A549 (cell line): ENCODE measurements around the gene MT1H. TPM values are rescaled to one million over a fixed set of nuclear protein-coding genes. Genes with fewer than 3 reads are reported as not detected.
A peak's percentile ranks its signal among the peaks of the same experiment; 100 is the strongest.
"Not testable (repeated sequence)": the region's sequence is repeated elsewhere in the genome, so short reads cannot be mapped to it uniquely, and the experiment has no call there.

Experiments
- ATAC-seq, 2 experiments: fragments of 200-7000 bp in 1 of 2; fragments of >200 bp in 1 of 2; cut with Nextera tagmentation in 1 of 2; cut with Tn5 transposase in 1 of 2; 3 replicates each; pipeline versions ENCODE4 v1.8.0 to v1.9.1; 2018 to 2020; ENCODE audit warnings: mild to moderate bottlenecking in 1 of 2, moderate library complexity in 1 of 2
- CTCF ChIA-PET: fragments of 300-600 bp; sonication (Branson Sonifier 250); formaldehyde crosslinking; extraction: SDS; loops from one replicate; lab custom pipeline; 2021; ENCODE audit warnings: antibody characterized with exemption, inconsistent platforms; lab: Yijun Ruan, JAX
- POLR2A ChIA-PET: fragments of 350-600 bp; formaldehyde crosslinking; extraction: SDS; loops from one replicate; lab custom pipeline; 2021; ENCODE audit warnings: antibody characterized with exemption, inconsistent platforms; lab: Yijun Ruan, JAX
- DNase-seq, 2 experiments: peaks; one replicate each; pipeline versions ENCODE4 v3.0.0 to v3.0.0-alpha.2; 2011 to 2016; ENCODE audit warnings: low read depth in 1 of 2, low spot score in 1 of 2
- FAIRE-seq: peaks from 2 replicates; lab custom pipeline; 2011; peaks lifted over from hg19 to GRCh38; lab: Jason Lieb, UNC
- H3K27ac ChIP-seq, 2 experiments: fragments of >200 bp; sonication (Bioruptor Twin); formaldehyde crosslinking; 3 replicates each; pipeline ENCODE4 v1.5.1; 2016 to 2017
- H3K4me1 ChIP-seq: fragments of >200 bp; sonication (Bioruptor Twin); formaldehyde crosslinking; 3 replicates; pipeline ENCODE4 v1.6.1; 2016
- H3K4me2 ChIP-seq: fragments of >200 bp; sonication (Bioruptor Twin); formaldehyde crosslinking; 3 replicates; pipeline ENCODE4 v1.6.1; 2016
- H3K4me3 ChIP-seq: fragments of >200 bp; sonication (Bioruptor Twin); formaldehyde crosslinking; 3 replicates; pipeline ENCODE4 v1.5.1; 2016
- H3K9me3 ChIP-seq: fragments of >200 bp; sonication (Bioruptor Twin); formaldehyde crosslinking; 3 replicates; pipeline ENCODE4 v1.6.1; 2016
- ATOH8 ChIP-seq: fragments of 250-450 bp; sonication (Bioruptor Pico); IDR thresholded peaks from 2 replicates; pipeline ENCODE4 v1.5.0; 2020; ENCODE audit warnings: low read depth, mild to moderate bottlenecking, moderate library complexity
- CHD2 ChIP-seq: fragments of 150-350 bp; IDR thresholded peaks from 2 replicates; pipeline ENCODE4 v1.6.1; 2014; ENCODE audit warnings: low read length; ENCODE audit not compliant: partially characterized antibody
- CTCF ChIP-seq: fragments of >200 bp; sonication (Bioruptor Twin); formaldehyde crosslinking; IDR thresholded peaks from 3 replicates; pipeline ENCODE4 v1.5.1; 2016
- EP300 ChIP-seq, 2 experiments: fragments of >200 bp; sonication (Bioruptor Twin); formaldehyde crosslinking; IDR thresholded peaks; 2 replicates in 1 of 2; 3 replicates in 1 of 2; pipeline ENCODE4 v1.6.1; 2016 to 2017
- FOSL2 ChIP-seq, 2 experiments: fragments of 450-650 bp in 1 of 2; fragments of >200 bp in 1 of 2; sonication (Bioruptor Twin) in 1 of 2; formaldehyde crosslinking; IDR thresholded peaks; 2 replicates each; pipeline versions ENCODE4 v1.5.0 to v1.6.1; 2016 to 2020; ENCODE audit warnings: mild to moderate bottlenecking in 1 of 2, moderate library complexity in 1 of 2
- HES2 ChIP-seq: fragments of >200 bp; sonication (Bioruptor Twin); formaldehyde crosslinking; IDR thresholded peaks from 2 replicates; pipeline ENCODE4 v1.6.1; 2016
- HMGXB4 ChIP-seq: fragments of 250-450 bp; sonication (Bioruptor Pico); IDR thresholded peaks from 2 replicates; pipeline ENCODE4 v1.5.0; 2021; ENCODE audit warnings: mild to moderate bottlenecking, moderate library complexity, borderline replicate concordance
- HOXA7 ChIP-seq: fragments of 250-450 bp; sonication (Bioruptor Pico); IDR thresholded peaks from 2 replicates; pipeline ENCODE4 v1.5.0; 2020; ENCODE audit warnings: mild to moderate bottlenecking, moderate library complexity
- JUNB ChIP-seq: fragments of >200 bp; sonication (Bioruptor Twin); formaldehyde crosslinking; IDR thresholded peaks from 2 replicates; pipeline ENCODE4 v1.6.1; 2016
- KDM5A ChIP-seq: fragments of 200-600 bp; sonication (generic); IDR thresholded peaks from 2 replicates; pipeline ENCODE4 v1.6.1; 2016; ENCODE audit warnings: antibody characterized with exemption, mild to moderate bottlenecking
- MAX ChIP-seq: IDR thresholded peaks from 2 replicates; pipeline ENCODE4 v1.6.1; 2012
- MYC ChIP-seq: IDR thresholded peaks from 2 replicates; pipeline ENCODE4 v1.6.1; 2012; ENCODE audit warnings: mild to moderate bottlenecking, inconsistent platforms, low read length, improper control_type of control experiment, borderline replicate concordance
- NFE2L2 ChIP-seq: fragments of 150-350 bp; conservative IDR thresholded peaks from 2 replicates; pipeline ENCODE4 v1.6.1; 2014; ENCODE audit warnings: low read length
- NR3C1 ChIP-seq: fragments of >200 bp; sonication (Bioruptor Twin); formaldehyde crosslinking; IDR thresholded peaks from 3 replicates; pipeline ENCODE4 v1.6.1; 2017
- PHF8 ChIP-seq: fragments of 200-600 bp; sonication (generic); IDR thresholded peaks from 2 replicates; pipeline ENCODE4 v1.6.1; 2016; ENCODE audit warnings: low read depth, mild to moderate bottlenecking, antibody characterized with exemption, moderate library complexity, borderline replicate concordance
- POLR2A ChIP-seq: IDR thresholded peaks from 2 replicates; pipeline ENCODE4 v1.6.1; 2012; ENCODE audit warnings: mild to moderate bottlenecking, low read length
- RAD21 ChIP-seq, 2 experiments: fragments of >200 bp in 1 of 2; sonication (Bioruptor Twin) in 1 of 2; formaldehyde crosslinking in 1 of 2; IDR thresholded peaks in 1 of 2; conservative IDR thresholded peaks in 1 of 2; 2 replicates in 1 of 2; 3 replicates in 1 of 2; pipeline ENCODE4 v1.6.1; 2012 to 2018; ENCODE audit warnings: inconsistent platforms in 1 of 2
- SREBF2 ChIP-seq: fragments of 450-650 bp; IDR thresholded peaks from 2 replicates; pipeline ENCODE4 v1.6.1; 2014; ENCODE audit warnings: mild to moderate bottlenecking, moderate library complexity
- ZNF302 ChIP-seq: fragments of 250-450 bp; sonication (Bioruptor Pico); IDR thresholded peaks from 2 replicates; pipeline ENCODE4 v1.9.0; 2021; ENCODE audit warnings: inconsistent platforms, mild to moderate bottlenecking, moderate library complexity
- ZSCAN20 ChIP-seq: fragments of 250-450 bp; sonication (Bioruptor Pico); IDR thresholded peaks from 2 replicates; pipeline ENCODE4 v1.8.0; 2022; ENCODE audit warnings: mild to moderate bottlenecking, moderate library complexity
- WGBS: methylation state at CpG from one replicate; pipeline ENCODE4 v1.1.6; 2017; ENCODE audit errors: missing lambda C conversion rate; 5-methylcytosine and 5-hydroxymethylcytosine counted together
- polyA plus RNA-seq, 4 experiments: library from polyadenylated mRNA; depleted of rRNA in 3 of 4; stranded (reverse); fragments of >200 nt; fragmentation: RNase III in 1 of 4; extraction: RNeasy Plus Mini Kit Qiagen cat#74134 plus additional on column Dnase treatment in 1 of 4; gene quantifications; 2 replicates in 3 of 4; 3 replicates in 1 of 4; pipeline ENCODE4 v1.2.3, GENCODE V29; 2011 to 2017

The MT1H gene
- polyA plus RNA-seq, 2 of the 4 experiments (the other 2 are of a cell fraction) = not detected

- Histone ChIP-seq H3K4me1 (no peaks in the 10 kb centered on the region), H3K9me3 (no peaks in the 10 kb centered on the region), H3K4me2 (no peak overlapping the region), H3K27ac (no peak overlapping the region), H3K4me3 (no peak overlapping the region)
- WGBS = 71% methylated on average over 3 of the region's 3 CpGs
- ATAC-seq = no peak
- no peak for TF ChIP-seq CHD2
- no peak for TF ChIP-seq FOSL2 (IDR thresholded peaks at IDR 0.05)
- TF ChIP-seq FOSL2 (CRISPR knock-in tag; IDR thresholded peaks at IDR 0.05) = no peak
- TF ChIP-seq ZSCAN20 (CRISPR knock-in tag) = no peak
- no peak for TF ChIP-seq EP300 (IDR thresholded peaks at IDR 0.05)
- no peak for TF ChIP-seq NR3C1
- TF ChIP-seq RAD21 (conservative IDR thresholded peaks at IDR 0.05 in 1 of 2, IDR thresholded peaks at IDR 0.05 in 1 of 2) = no peak
- no peak for TF ChIP-seq POLR2A
- no peak for TF ChIP-seq ZNF302 (CRISPR knock-in tag)
- no peak for TF ChIP-seq SREBF2
- TF ChIP-seq HES2 = no peak
- no peak for TF ChIP-seq JUNB
- no peak for TF ChIP-seq KDM5A
- no peak for TF ChIP-seq CTCF
- no peak for TF ChIP-seq MYC
- no peak for TF ChIP-seq HOXA7 (CRISPR knock-in tag)
- no peak for TF ChIP-seq MAX
- no peak for TF ChIP-seq HMGXB4 (CRISPR knock-in tag)
- TF ChIP-seq PHF8 = no peak
- TF ChIP-seq NFE2L2 = no peak
- no peak for TF ChIP-seq ATOH8
- no peak for DNase-seq
- FAIRE-seq = peak; percentile 70
- CTCF ChIA-PET = interaction anchor here (0.8 to 4.8 kb wide), 7 partner anchors 15 to 360 kb away, joined by 3 to 32 read pairs (median 4); no protein-coding TSS in a partner anchor
- POLR2A ChIA-PET = no interaction called here
Measured at GRCh38 chr16:56716761-56717160, 47.1 kb downstream of the MT1H start.

GRCh38 chr16:56717532-56717931, 47.9 kb downstream of the MT1H start:
- H3K4me2 ChIP-seq, DNase-seq, FAIRE-seq, H3K4me3 ChIP-seq, ATAC-seq, H3K27ac ChIP-seq, H3K4me1 ChIP-seq, POLR2A ChIA-PET, H3K9me3 ChIP-seq: not testable (repeated sequence)
- 67% methylated on average over 2 of the region's 2 CpGs for WGBS
- CTCF ChIA-PET = interaction anchor here (0.8 to 4.8 kb wide), 4 partner anchors 15 to 361 kb away, joined by 3 to 32 read pairs (median 5); no protein-coding TSS in a partner anchor

Other genes starting within 250 kb of the MT1H start
- gene AMFR, start 244.3 kb upstream of the MT1H start, polyA plus RNA-seq (2011; rRNA removed) = 88.5 and 92.8 TPM in 2 replicates
- 61.3 to 68.9 TPM (median 68.6 TPM) in 3 replicates for gene AMFR, start 244.3 kb upstream of the MT1H start, polyA plus RNA-seq (2017; fragmentation: RNase III; extraction: RNeasy Plus Mini Kit Qiagen cat#74134 plus additional on column Dnase treatment)
- 128 and 153 TPM in 2 replicates for gene NUDT21, start 218.5 kb upstream of the MT1H start, polyA plus RNA-seq (2011; rRNA removed)
- 58.7 to 68.4 TPM (median 62.8 TPM) in 3 replicates for gene NUDT21, start 218.5 kb upstream of the MT1H start, polyA plus RNA-seq (2017; fragmentation: RNase III; extraction: RNeasy Plus Mini Kit Qiagen cat#74134 plus additional on column Dnase treatment)
- gene OGFOD1, start 218.3 kb upstream of the MT1H start, polyA plus RNA-seq (2011; rRNA removed) = 72.6 and 94.1 TPM in 2 replicates
- 71.6 to 79.7 TPM (median 72.7 TPM) in 3 replicates for gene OGFOD1, start 218.3 kb upstream of the MT1H start, polyA plus RNA-seq (2017; fragmentation: RNase III; extraction: RNeasy Plus Mini Kit Qiagen cat#74134 plus additional on column Dnase treatment)
- 61.4 and 62.3 TPM in 2 replicates for gene BBS2, start 149.8 kb upstream of the MT1H start, polyA plus RNA-seq (2011; rRNA removed)
- 36.1 to 46.6 TPM (median 44.4 TPM) in 3 replicates for gene BBS2, start 149.8 kb upstream of the MT1H start, polyA plus RNA-seq (2017; fragmentation: RNase III; extraction: RNeasy Plus Mini Kit Qiagen cat#74134 plus additional on column Dnase treatment)
- not detected in 2 replicates for gene MT4, start 104.7 kb upstream of the MT1H start, polyA plus RNA-seq (2011; rRNA removed)
- gene MT4, start 104.7 kb upstream of the MT1H start, polyA plus RNA-seq (2017; fragmentation: RNase III; extraction: RNeasy Plus Mini Kit Qiagen cat#74134 plus additional on column Dnase treatment) = not detected in 3 replicates
- gene MT3, start 80.3 kb upstream of the MT1H start, polyA plus RNA-seq (2011; rRNA removed) = 0.16 and 0.24 TPM in 2 replicates
- 0.21 TPM in 1 of 3 replicates, not detected in the others for gene MT3, start 80.3 kb upstream of the MT1H start, polyA plus RNA-seq (2017; fragmentation: RNase III; extraction: RNeasy Plus Mini Kit Qiagen cat#74134 plus additional on column Dnase treatment)
- gene MT2A, start 61.2 kb upstream of the MT1H start, polyA plus RNA-seq (2011; rRNA removed) = 39.1 and 69.4 TPM in 2 replicates
- gene MT2A, start 61.2 kb upstream of the MT1H start, polyA plus RNA-seq (2017; fragmentation: RNase III; extraction: RNeasy Plus Mini Kit Qiagen cat#74134 plus additional on column Dnase treatment) = 228 to 316 TPM (median 305 TPM) in 3 replicates
- not detected in 2 replicates for gene MT1E, start 44.0 kb upstream of the MT1H start, polyA plus RNA-seq (2011; rRNA removed)
- not detected in 3 replicates for gene MT1E, start 44.0 kb upstream of the MT1H start, polyA plus RNA-seq (2017; fragmentation: RNase III; extraction: RNeasy Plus Mini Kit Qiagen cat#74134 plus additional on column Dnase treatment)
- not detected in 2 replicates for gene MT1M, start 37.2 kb upstream of the MT1H start, polyA plus RNA-seq (2011; rRNA removed)
- not detected in 3 replicates for gene MT1M, start 37.2 kb upstream of the MT1H start, polyA plus RNA-seq (2017; fragmentation: RNase III; extraction: RNeasy Plus Mini Kit Qiagen cat#74134 plus additional on column Dnase treatment)
- 5.3 and 8.0 TPM in 2 replicates for gene MT1A, start 31.1 kb upstream of the MT1H start, polyA plus RNA-seq (2011; rRNA removed)
- gene MT1A, start 31.1 kb upstream of the MT1H start, polyA plus RNA-seq (2017; fragmentation: RNase III; extraction: RNeasy Plus Mini Kit Qiagen cat#74134 plus additional on column Dnase treatment) = 12.8 to 16.9 TPM (median 14.1 TPM) in 3 replicates
- not detected in 2 replicates for gene MT1B, start 17.9 kb upstream of the MT1H start, polyA plus RNA-seq (2011; rRNA removed)
- not detected in 3 replicates for gene MT1B, start 17.9 kb upstream of the MT1H start, polyA plus RNA-seq (2017; fragmentation: RNase III; extraction: RNeasy Plus Mini Kit Qiagen cat#74134 plus additional on column Dnase treatment)
- 4.1 and 5.6 TPM in 2 replicates for gene MT1F, start 11.9 kb upstream of the MT1H start, polyA plus RNA-seq (2011; rRNA removed)
- gene MT1F, start 11.9 kb upstream of the MT1H start, polyA plus RNA-seq (2017; fragmentation: RNase III; extraction: RNeasy Plus Mini Kit Qiagen cat#74134 plus additional on column Dnase treatment) = 6.8 to 11.3 TPM (median 10.8 TPM) in 3 replicates
- gene MT1G, start 1.7 kb upstream of the MT1H start, polyA plus RNA-seq (2011; rRNA removed) = not detected in 2 replicates
- not detected in 3 replicates for gene MT1G, start 1.7 kb upstream of the MT1H start, polyA plus RNA-seq (2017; fragmentation: RNase III; extraction: RNeasy Plus Mini Kit Qiagen cat#74134 plus additional on column Dnase treatment)
- 44.0 and 74.5 TPM in 2 replicates for gene MT1X, start 12.7 kb downstream of the MT1H start, polyA plus RNA-seq (2011; rRNA removed)
- gene MT1X, start 12.7 kb downstream of the MT1H start, polyA plus RNA-seq (2017; fragmentation: RNase III; extraction: RNeasy Plus Mini Kit Qiagen cat#74134 plus additional on column Dnase treatment) = 73.4 to 131 TPM (median 121 TPM) in 3 replicates
- gene NUP93, start 60.3 kb downstream of the MT1H start, polyA plus RNA-seq (2011; rRNA removed) = 91.4 and 97.5 TPM in 2 replicates
- 82.5 to 88.9 TPM (median 87.3 TPM) in 3 replicates for gene NUP93, start 60.3 kb downstream of the MT1H start, polyA plus RNA-seq (2017; fragmentation: RNase III; extraction: RNeasy Plus Mini Kit Qiagen cat#74134 plus additional on column Dnase treatment)
- 0.01 and 0.09 TPM in 2 replicates for gene SLC12A3, start 195.4 kb downstream of the MT1H start, polyA plus RNA-seq (2011; rRNA removed)
- 0.08 TPM in 1 of 3 replicates, not detected in the others for gene SLC12A3, start 195.4 kb downstream of the MT1H start, polyA plus RNA-seq (2017; fragmentation: RNase III; extraction: RNeasy Plus Mini Kit Qiagen cat#74134 plus additional on column Dnase treatment)